Neural crest cell (in vitro differentiated cells): ENCODE results near the gene CDC6. TPM values are rescaled to one million over a fixed set of nuclear protein-coding genes. Genes with fewer than 3 reads are reported as not detected.

Experiments used
- DNase-seq: peaks from one replicate; pipeline ENCODE4 v3.0.0; 2021; ENCODE audit warnings: low read depth, mixed read lengths, low spot score
- H3K27ac Mint-ChIP-seq: one replicate; pipeline ENCODE4 v1.8.0; 2021; ENCODE audit warnings: mild to moderate bottlenecking, mixed read lengths; ENCODE audit not compliant: unreplicated experiment
- H3K27me3 Mint-ChIP-seq: 2 replicates; pipeline ENCODE4 v1.8.0; 2021; ENCODE audit warnings: low read depth, mild to moderate bottlenecking, mixed read lengths
- H3K36me3 Mint-ChIP-seq: 2 replicates; pipeline ENCODE4 v1.8.0; 2021; ENCODE audit warnings: low read depth, mild to moderate bottlenecking, mixed read lengths
- H3K4me1 Mint-ChIP-seq: 2 replicates; pipeline ENCODE4 v1.8.0; 2021; ENCODE audit warnings: mixed read lengths
- H3K4me3 Mint-ChIP-seq: one replicate; pipeline ENCODE4 v1.8.0; 2021; ENCODE audit warnings: mild to moderate bottlenecking, mixed read lengths
- H3K9me3 Mint-ChIP-seq: 2 replicates; pipeline ENCODE4 v1.8.0; 2021; ENCODE audit warnings: mixed read lengths
- CTCF ChIP-seq: fragments of 200-600 bp; sonication (generic); conservative IDR thresholded peaks from 2 replicates; pipeline ENCODE4 v1.5.0; 2021; ENCODE audit warnings: antibody characterized with exemption, mild to moderate bottlenecking
- total RNA-seq: library from RNA; stranded (reverse); gene quantifications from 2 replicates; pipeline ENCODE4 v1.2.1, GENCODE V29; 2021

The CDC6 gene
- total RNA-seq, 1 donor from 2014 or later, result 94.5 TPM

- peaks cover 22% of the 10 kb centered on the region for H3K4me1 Mint-ChIP-seq
- H3K4me3 Mint-ChIP-seq, result no peak overlapping the region
- no peaks in the 10 kb centered on the region for H3K9me3 Mint-ChIP-seq
- no peak overlapping the region for H3K27ac Mint-ChIP-seq
- DNase-seq, result no peak
- H3K36me3 Mint-ChIP-seq, result no peaks in the 10 kb centered on the region
- TF ChIP-seq CTCF, result no peak
- H3K27me3 Mint-ChIP-seq, result no peaks in the 10 kb centered on the region
Observed at GRCh38 chr17:40247926-40248495, 39.7 kb upstream of the CDC6 start.

GRCh38 chr17:40248507-40248906 is 39.2 kb upstream of the CDC6 start:
- Mint-ChIP-seq H3K27ac (no peak overlapping the region), H3K36me3 (no peaks in the 10 kb centered on the region), H3K4me3 (no peak overlapping the region), H3K9me3 (no peaks in the 10 kb centered on the region), H3K27me3 (no peaks in the 10 kb centered on the region), H3K4me1 (peaks cover 20% of the 10 kb centered on the region)
- TF ChIP-seq CTCF, result no peak
- DNase-seq, result no peak

GRCh38 chr17:40251576-40251975 is 36.1 kb upstream of the CDC6 start:
- DNase-seq, result no peak
- H3K4me3 Mint-ChIP-seq, result no peak overlapping the region
- H3K27ac Mint-ChIP-seq, result no peak overlapping the region
- H3K27me3 Mint-ChIP-seq, result no peaks in the 10 kb centered on the region
- peaks cover 20% of the 10 kb centered on the region for H3K4me1 Mint-ChIP-seq
- H3K36me3 Mint-ChIP-seq, result peaks cover under 1% of the 10 kb centered on the region
- H3K9me3 Mint-ChIP-seq, result no peaks in the 10 kb centered on the region
- no peak for TF ChIP-seq CTCF

- no peak for TF ChIP-seq CTCF
- H3K27me3 Mint-ChIP-seq, result no peaks in the 10 kb centered on the region
- H3K27ac Mint-ChIP-seq, result no peak overlapping the region
Observed at GRCh38 chr17:40253565-40253964, 34.1 kb upstream of the CDC6 start.

GRCh38 chr17:40259505-40259904 is 28.2 kb upstream of the CDC6 start:
- Mint-ChIP-seq H3K27ac (no peak overlapping the region), H3K27me3 (no peaks in the 10 kb centered on the region), H3K9me3 (no peaks in the 10 kb centered on the region), H3K4me3 (no peak overlapping the region), H3K36me3 (peaks cover 15% of the 10 kb centered on the region), H3K4me1 (no peaks in the 10 kb centered on the region)
- no peak for DNase-seq
- TF ChIP-seq CTCF, result no peak

More at GRCh38 chr17:40253565-40253964, 34.1 kb upstream of the CDC6 start:
- DNase-seq, result no peak
- no peak overlapping the region for H3K4me3 Mint-ChIP-seq
- peaks cover 5% of the 10 kb centered on the region for H3K36me3 Mint-ChIP-seq
- H3K4me1 Mint-ChIP-seq, result peaks cover 18% of the 10 kb centered on the region
- H3K9me3 Mint-ChIP-seq, result no peaks in the 10 kb centered on the region

- H3K27me3 Mint-ChIP-seq, result no peaks in the 10 kb centered on the region
- no peak overlapping the region for H3K27ac Mint-ChIP-seq
- no peak overlapping the region for H3K4me3 Mint-ChIP-seq
- H3K9me3 Mint-ChIP-seq, result no peaks in the 10 kb centered on the region
- DNase-seq, result no peak
- peaks cover 18% of the 10 kb centered on the region for H3K36me3 Mint-ChIP-seq
- H3K4me1 Mint-ChIP-seq, result no peaks in the 10 kb centered on the region
- no peak for TF ChIP-seq CTCF
Observed at GRCh38 chr17:40260528-40260927, 27.2 kb upstream of the CDC6 start.
